Activated T-helper 17 cell treated with anti-CD3 and anti-CD28 coated beads, Interleukin-2, amount 50 U/mL, for 72 hours (primary cell): ENCODE results near the gene CCBE1. TPM values are rescaled to one million over a fixed set of nuclear protein-coding genes. Genes with fewer than 3 reads are reported as not detected.

Experiments used
- ATAC-seq: fragments of 150-1000 bp; cut with Tn5 transposase; replicated peaks from 2 replicates; pipeline ENCODE4 v1.10.0; 2021; ENCODE audit warnings: mild to moderate bottlenecking, moderate library complexity
- H3K27ac Mint-ChIP-seq: one replicate; pipeline ENCODE4 v1.8.0; 2022; ENCODE audit warnings: mixed read lengths
- H3K27me3 Mint-ChIP-seq: one replicate; pipeline ENCODE4 v1.8.0; 2022; ENCODE audit warnings: mixed read lengths
- H3K36me3 Mint-ChIP-seq: one replicate; pipeline ENCODE4 v1.8.0; 2022; ENCODE audit warnings: low read depth, mild to moderate bottlenecking, mixed read lengths
- H3K4me1 Mint-ChIP-seq: one replicate; pipeline ENCODE4 v1.8.0; 2022; ENCODE audit warnings: mixed read lengths
- H3K4me3 Mint-ChIP-seq: one replicate; pipeline ENCODE4 v1.8.0; 2022; ENCODE audit warnings: mild to moderate bottlenecking, mixed read lengths
- H3K9me3 Mint-ChIP-seq: one replicate; pipeline ENCODE4 v1.8.0; 2022; ENCODE audit warnings: mixed read lengths
- total RNA-seq, 2 donors: library from RNA; stranded (reverse); gene quantifications; one replicate each; pipeline ENCODE4 v1.2.3, GENCODE V29; 2022

CCBE1 gene
- total RNA-seq, 2 donors from 2014 or later = 0.04 to 0.08 TPM

- ATAC-seq = no peak
- Mint-ChIP-seq H3K36me3 (no peaks in the 10 kb centered on the region), H3K4me1 (no peaks in the 10 kb centered on the region), H3K9me3 (no peaks in the 10 kb centered on the region), H3K27ac (no peak overlapping the region), H3K4me3 (no peak overlapping the region), H3K27me3 (peaks cover 26% of the 10 kb centered on the region)
Measured at GRCh38 chr18:59419386-59419785, 277.8 kb downstream of the CCBE1 start.

GRCh38 chr18:59416818-59417217 is 280.4 kb downstream of the CCBE1 start:
- ATAC-seq = no peak
- Mint-ChIP-seq H3K27ac (no peak overlapping the region), H3K27me3 (peaks cover 36% of the 10 kb centered on the region), H3K36me3 (no peaks in the 10 kb centered on the region), H3K4me1 (no peaks in the 10 kb centered on the region), H3K9me3 (no peaks in the 10 kb centered on the region), H3K4me3 (no peak overlapping the region)

GRCh38 chr18:59414111-59414653 is 283.0 kb downstream of the CCBE1 start:
- Mint-ChIP-seq H3K4me3 (no peak overlapping the region), H3K36me3 (no peaks in the 10 kb centered on the region), H3K4me1 (no peaks in the 10 kb centered on the region), H3K27me3 (peaks cover 34% of the 10 kb centered on the region), H3K27ac (no peak overlapping the region), H3K9me3 (no peaks in the 10 kb centered on the region)
- ATAC-seq = no peak

GRCh38 chr18:59402432-59403090 is 294.7 kb downstream of the CCBE1 start:
- no peak overlapping the region for H3K27ac Mint-ChIP-seq
- H3K36me3 Mint-ChIP-seq = no peaks in the 10 kb centered on the region
- no peaks in the 10 kb centered on the region for H3K9me3 Mint-ChIP-seq
- H3K4me1 Mint-ChIP-seq = no peaks in the 10 kb centered on the region
- peak; percentile 100 for ATAC-seq
- H3K27me3 Mint-ChIP-seq = no peaks in the 10 kb centered on the region
- H3K4me3 Mint-ChIP-seq = no peak overlapping the region

GRCh38 chr18:59400407-59400806 is 296.8 kb downstream of the CCBE1 start:
- Mint-ChIP-seq H3K36me3 (no peaks in the 10 kb centered on the region), H3K4me1 (peaks cover 8% of the 10 kb centered on the region), H3K9me3 (no peaks in the 10 kb centered on the region), H3K27ac (no peak overlapping the region), H3K27me3 (peaks cover 8% of the 10 kb centered on the region), H3K4me3 (no peak overlapping the region)
- no peak for ATAC-seq

- H3K27ac Mint-ChIP-seq = no peak overlapping the region
- ATAC-seq = no peak
Measured at GRCh38 chr18:59395226-59396175, 301.7 kb downstream of the CCBE1 start.

GRCh38 chr18:59393381-59393780 is 303.8 kb downstream of the CCBE1 start:
- no peak for ATAC-seq
- Mint-ChIP-seq H3K27ac (no peak overlapping the region), H3K9me3 (no peaks in the 10 kb centered on the region), H3K36me3 (no peaks in the 10 kb centered on the region), H3K27me3 (peaks cover 30% of the 10 kb centered on the region), H3K4me3 (no peak overlapping the region), H3K4me1 (peaks cover 8% of the 10 kb centered on the region)

More at GRCh38 chr18:59395226-59396175, 301.7 kb downstream of the CCBE1 start:
- peaks cover 30% of the 10 kb centered on the region for H3K27me3 Mint-ChIP-seq
- H3K4me1 Mint-ChIP-seq = peaks cover 8% of the 10 kb centered on the region
- H3K36me3 Mint-ChIP-seq = no peaks in the 10 kb centered on the region
- no peaks in the 10 kb centered on the region for H3K9me3 Mint-ChIP-seq
- H3K4me3 Mint-ChIP-seq = no peak overlapping the region

- H3K4me1 Mint-ChIP-seq = no peaks in the 10 kb centered on the region
- ATAC-seq = no peak
- H3K9me3 Mint-ChIP-seq = no peaks in the 10 kb centered on the region
- no peak overlapping the region for H3K27ac Mint-ChIP-seq
- no peaks in the 10 kb centered on the region for H3K36me3 Mint-ChIP-seq
- H3K4me3 Mint-ChIP-seq = no peak overlapping the region
- H3K27me3 Mint-ChIP-seq = peaks cover 10% of the 10 kb centered on the region
Measured at GRCh38 chr18:59388817-59389216, 308.4 kb downstream of the CCBE1 start.

GRCh38 chr18:59387687-59388565 is 309.3 kb downstream of the CCBE1 start:
- no peak for ATAC-seq
- no peaks in the 10 kb centered on the region for H3K4me1 Mint-ChIP-seq
- H3K27ac Mint-ChIP-seq = no peak overlapping the region
- H3K4me3 Mint-ChIP-seq = no peak overlapping the region
- H3K36me3 Mint-ChIP-seq = no peaks in the 10 kb centered on the region
- H3K9me3 Mint-ChIP-seq = no peaks in the 10 kb centered on the region
- peaks cover 6% of the 10 kb centered on the region for H3K27me3 Mint-ChIP-seq

- no peaks in the 10 kb centered on the region for H3K4me1 Mint-ChIP-seq
- ATAC-seq = no peak
- no peaks in the 10 kb centered on the region for H3K36me3 Mint-ChIP-seq
- H3K4me3 Mint-ChIP-seq = no peak overlapping the region
- peaks cover 1% of the 10 kb centered on the region for H3K27me3 Mint-ChIP-seq
- H3K9me3 Mint-ChIP-seq = no peaks in the 10 kb centered on the region
- H3K27ac Mint-ChIP-seq = no peak overlapping the region
Measured at GRCh38 chr18:59386909-59387686, 310.1 kb downstream of the CCBE1 start.

GRCh38 chr18:59385191-59385590 is 312.0 kb downstream of the CCBE1 start:
- Mint-ChIP-seq H3K9me3 (no peaks in the 10 kb centered on the region), H3K27me3 (peaks cover 9% of the 10 kb centered on the region), H3K4me3 (no peak overlapping the region), H3K27ac (no peak overlapping the region), H3K4me1 (no peaks in the 10 kb centered on the region), H3K36me3 (no peaks in the 10 kb centered on the region)
- no peak for ATAC-seq

- H3K27ac Mint-ChIP-seq = no peak overlapping the region
- no peaks in the 10 kb centered on the region for H3K4me1 Mint-ChIP-seq
- no peak overlapping the region for H3K4me3 Mint-ChIP-seq
- H3K36me3 Mint-ChIP-seq = no peaks in the 10 kb centered on the region
- H3K27me3 Mint-ChIP-seq = peaks cover 19% of the 10 kb centered on the region
- no peak for ATAC-seq
- H3K9me3 Mint-ChIP-seq = no peaks in the 10 kb centered on the region
Measured at GRCh38 chr18:59383851-59384250, 313.4 kb downstream of the CCBE1 start.

GRCh38 chr18:59382383-59382782 is 314.8 kb downstream of the CCBE1 start:
- Mint-ChIP-seq H3K4me1 (peaks cover 7% of the 10 kb centered on the region), H3K27ac (no peak overlapping the region), H3K4me3 (no peak overlapping the region), H3K9me3 (no peaks in the 10 kb centered on the region), H3K27me3 (peaks cover 33% of the 10 kb centered on the region), H3K36me3 (no peaks in the 10 kb centered on the region)
- ATAC-seq = no peak
